ENCODE results near the gene BMAL2.

BMAL2 gene

GRCh38 chr12:27351476-27351875 is 18.8 kb downstream of the BMAL2 start:
- no peaks in the 10 kb centered on the region for H3K9me3 Mint-ChIP-seq
- no peaks in the 10 kb centered on the region for H3K27me3 Mint-ChIP-seq
- H3K27ac Mint-ChIP-seq: no peak overlapping the region
- DNase-seq: no peak
- peaks cover 5 to 31% of the 10 kb centered on the region in 2 donors for H3K36me3 Mint-ChIP-seq
- peaks cover 0 to 7% of the 10 kb centered on the region in 2 donors for H3K4me1 Mint-ChIP-seq
- H3K4me3 Mint-ChIP-seq: no peak overlapping the region
- no peak for ATAC-seq (replicated peaks)

GRCh38 chr12:27355486-27355885 is 22.9 kb downstream of the BMAL2 start:
- ATAC-seq (replicated peaks) (no peak), DNase-seq (no peak)
- Mint-ChIP-seq H3K9me3 (no peaks in the 10 kb centered on the region), H3K36me3 (peaks cover 2 to 19% of the 10 kb centered on the region in 2 donors), H3K27ac (no peak overlapping the region), H3K4me1 (peaks cover 0 to 3% of the 10 kb centered on the region in 2 donors), H3K4me3 (no peak overlapping the region), H3K27me3 (no peaks in the 10 kb centered on the region)

GRCh38 chr12:27355979-27356378 is 23.3 kb downstream of the BMAL2 start:
- no peak for ATAC-seq (replicated peaks)

GRCh38 chr12:27359578-27360340 is 27.1 kb downstream of the BMAL2 start:
- H3K9me3 Mint-ChIP-seq: peaks cover 0 to 3% of the 10 kb centered on the region in 2 donors
- H3K4me1 Mint-ChIP-seq: peaks cover 0 to 5% of the 10 kb centered on the region in 2 donors
- DNase-seq (no peak), ATAC-seq (replicated peaks) (no peak)
- H3K36me3 Mint-ChIP-seq: peaks cover 0 to 9% of the 10 kb centered on the region in 2 donors
- no peak overlapping the region for H3K4me3 Mint-ChIP-seq
- H3K27me3 Mint-ChIP-seq: no peaks in the 10 kb centered on the region
- no peak overlapping the region for H3K27ac Mint-ChIP-seq

More at GRCh38 chr12:27355979-27356378, 23.3 kb downstream of the BMAL2 start:
- no peaks in the 10 kb centered on the region for H3K9me3 Mint-ChIP-seq
- DNase-seq: no peak
- no peak overlapping the region for H3K27ac Mint-ChIP-seq
- peaks cover 0 to 3% of the 10 kb centered on the region in 2 donors for H3K4me1 Mint-ChIP-seq
- peaks cover under 1 to 19% of the 10 kb centered on the region in 2 donors for H3K36me3 Mint-ChIP-seq
- no peak overlapping the region for H3K4me3 Mint-ChIP-seq
- no peaks in the 10 kb centered on the region for H3K27me3 Mint-ChIP-seq

GRCh38 chr12:27361372-27361771 is 28.7 kb downstream of the BMAL2 start:
- H3K36me3 Mint-ChIP-seq: peaks cover 0 to 4% of the 10 kb centered on the region in 2 donors
- DNase-seq (no peak), ATAC-seq (replicated peaks) (no peak)
- no peak overlapping the region for H3K27ac Mint-ChIP-seq
- peaks cover 0 to 5% of the 10 kb centered on the region in 2 donors for H3K4me1 Mint-ChIP-seq
- peaks cover 0 to 3% of the 10 kb centered on the region in 2 donors for H3K9me3 Mint-ChIP-seq
- H3K27me3 Mint-ChIP-seq: no peaks in the 10 kb centered on the region
- no peak overlapping the region for H3K4me3 Mint-ChIP-seq

GRCh38 chr12:27366621-27367020 is 34.0 kb downstream of the BMAL2 start:
- peaks cover 22 to 35% of the 10 kb centered on the region in 2 donors for H3K36me3 Mint-ChIP-seq
- ATAC-seq (replicated peaks) (no peak), DNase-seq (no peak)
- no peak overlapping the region for H3K4me3 Mint-ChIP-seq
- no peaks in the 10 kb centered on the region for H3K27me3 Mint-ChIP-seq
- peaks cover 0 to 3% of the 10 kb centered on the region in 2 donors for H3K9me3 Mint-ChIP-seq
- H3K4me1 Mint-ChIP-seq: no peaks in the 10 kb centered on the region
- no peak overlapping the region for H3K27ac Mint-ChIP-seq

GRCh38 chr12:27367078-27367477 is 34.4 kb downstream of the BMAL2 start:
- no peak overlapping the region for H3K4me3 Mint-ChIP-seq
- ATAC-seq (replicated peaks): no peak
- peaks cover 0 to 4% of the 10 kb centered on the region in 2 donors for H3K9me3 Mint-ChIP-seq
- H3K27me3 Mint-ChIP-seq: no peaks in the 10 kb centered on the region
- DNase-seq: no peak
- H3K36me3 Mint-ChIP-seq: peaks cover 25 to 38% of the 10 kb centered on the region in 2 donors
- no peak overlapping the region for H3K27ac Mint-ChIP-seq
- H3K4me1 Mint-ChIP-seq: no peaks in the 10 kb centered on the region

GRCh38 chr12:27382171-27382795 is 49.6 kb downstream of the BMAL2 start:
- H3K9me3 Mint-ChIP-seq: no peaks in the 10 kb centered on the region
- H3K27me3 Mint-ChIP-seq: no peaks in the 10 kb centered on the region
- H3K27ac Mint-ChIP-seq: no peak overlapping the region
- no peak overlapping the region for H3K4me3 Mint-ChIP-seq
- peaks cover 24 to 38% of the 10 kb centered on the region in 2 donors for H3K36me3 Mint-ChIP-seq
- DNase-seq (no peak), ATAC-seq (replicated peaks) (no peak)
- peaks cover 0 to 9% of the 10 kb centered on the region in 2 donors for H3K4me1 Mint-ChIP-seq

All from stimulated activated naive B cell treated with anti-CD40 and anti-IgM and Interleukin-4, amounts not matched to agents 10 μg/mL and 1 μg/mL and 100 μg/mL, for 72 hours (primary cell).